Fibroblast of mammary gland (primary cell): Measurements from ENCODE around the gene ULK4.

Source experiments
- DNase-seq: peaks from one replicate; pipeline ENCODE4 v3.0.0-alpha.2; 2010; ENCODE audit warnings: low read depth
- H3K4me3 ChIP-seq: 2 replicates; pipeline ENCODE4 v1.5.1; 2011; ENCODE audit warnings: low read depth, mild to moderate bottlenecking, low read length, moderate library complexity; ENCODE audit not compliant: control insufficient read depth
- TF ChIP-seq, protein P1 (sequence below): conservative IDR thresholded peaks from 2 replicates; pipeline ENCODE4 v1.5.1; 2011; ENCODE audit warnings: low read depth, low read length, inconsistent platforms; ENCODE audit not compliant: control insufficient read depth, insufficient read depth

Gene ULK4

DNA sequence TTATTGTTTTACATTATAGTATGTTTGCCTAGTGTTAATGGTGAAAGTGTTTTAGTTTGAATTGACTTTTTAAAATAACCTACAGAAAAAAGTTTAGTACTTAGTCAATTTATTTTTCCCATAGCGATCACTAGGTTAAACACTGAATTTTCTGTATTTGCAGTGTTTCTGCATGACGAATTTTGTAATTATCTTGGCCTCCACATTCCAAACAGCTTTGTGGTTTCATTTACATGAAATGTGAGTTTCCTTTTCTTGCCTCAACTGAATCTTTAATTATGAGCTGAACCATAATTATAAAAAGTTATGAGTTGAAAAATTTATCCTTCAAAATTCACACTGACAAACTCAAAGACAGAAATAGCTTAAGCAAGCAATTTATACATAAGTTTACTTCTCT, 527.1 kb downstream of the ULK4 start:
- no peak for DNase-seq
- TF ChIP-seq, protein P1, sequence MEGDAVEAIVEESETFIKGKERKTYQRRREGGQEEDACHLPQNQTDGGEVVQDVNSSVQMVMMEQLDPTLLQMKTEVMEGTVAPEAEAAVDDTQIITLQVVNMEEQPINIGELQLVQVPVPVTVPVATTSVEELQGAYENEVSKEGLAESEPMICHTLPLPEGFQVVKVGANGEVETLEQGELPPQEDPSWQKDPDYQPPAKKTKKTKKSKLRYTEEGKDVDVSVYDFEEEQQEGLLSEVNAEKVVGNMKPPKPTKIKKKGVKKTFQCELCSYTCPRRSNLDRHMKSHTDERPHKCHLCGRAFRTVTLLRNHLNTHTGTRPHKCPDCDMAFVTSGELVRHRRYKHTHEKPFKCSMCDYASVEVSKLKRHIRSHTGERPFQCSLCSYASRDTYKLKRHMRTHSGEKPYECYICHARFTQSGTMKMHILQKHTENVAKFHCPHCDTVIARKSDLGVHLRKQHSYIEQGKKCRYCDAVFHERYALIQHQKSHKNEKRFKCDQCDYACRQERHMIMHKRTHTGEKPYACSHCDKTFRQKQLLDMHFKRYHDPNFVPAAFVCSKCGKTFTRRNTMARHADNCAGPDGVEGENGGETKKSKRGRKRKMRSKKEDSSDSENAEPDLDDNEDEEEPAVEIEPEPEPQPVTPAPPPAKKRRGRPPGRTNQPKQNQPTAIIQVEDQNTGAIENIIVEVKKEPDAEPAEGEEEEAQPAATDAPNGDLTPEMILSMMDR, result no peak
- no peak overlapping the region for H3K4me3 ChIP-seq

DNA sequence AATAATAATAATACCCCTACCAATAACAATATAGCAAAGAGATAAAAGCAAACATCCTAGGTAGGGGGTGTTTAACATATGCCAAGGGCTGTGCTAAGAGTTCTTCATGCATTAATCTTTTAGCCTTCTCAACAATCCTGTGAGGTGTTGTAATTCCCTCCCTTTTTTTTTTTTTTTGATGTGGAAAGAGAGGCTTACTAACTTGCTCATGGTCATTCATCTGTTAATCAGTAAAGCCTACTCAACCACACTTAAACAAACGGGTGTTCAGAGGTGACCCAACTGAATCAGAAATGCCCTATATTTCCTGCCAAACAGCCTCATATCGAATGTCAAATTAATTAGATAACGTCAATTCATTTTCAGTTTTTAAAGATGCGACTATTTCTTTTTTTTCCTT, 530.5 kb downstream of the ULK4 start:
- DNase-seq, result no peak
- no peak overlapping the region for H3K4me3 ChIP-seq
- TF ChIP-seq, protein P1, result no peak

DNA sequence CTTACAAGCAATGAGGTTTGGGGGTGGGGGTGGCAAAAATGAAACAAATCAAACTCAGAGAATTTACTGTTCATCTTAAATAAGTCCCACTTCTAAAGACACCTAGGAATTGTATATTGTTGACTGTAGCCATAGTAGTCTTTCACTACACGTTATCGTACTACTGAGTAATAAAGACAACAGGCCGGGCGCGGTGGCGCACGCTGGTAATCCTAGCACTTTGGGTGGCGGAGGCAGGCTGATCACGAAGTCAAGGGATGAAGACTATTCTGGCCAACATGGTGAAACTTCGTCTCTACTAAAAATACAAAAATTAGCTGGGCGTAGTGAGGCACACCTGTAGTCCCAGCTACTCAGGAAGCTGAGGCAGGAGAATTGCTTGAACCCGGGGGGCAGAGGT, 531.0 kb downstream of the ULK4 start:
- TF ChIP-seq, protein P1, result no peak
- no peak overlapping the region for H3K4me3 ChIP-seq
- DNase-seq, result no peak

DNA sequence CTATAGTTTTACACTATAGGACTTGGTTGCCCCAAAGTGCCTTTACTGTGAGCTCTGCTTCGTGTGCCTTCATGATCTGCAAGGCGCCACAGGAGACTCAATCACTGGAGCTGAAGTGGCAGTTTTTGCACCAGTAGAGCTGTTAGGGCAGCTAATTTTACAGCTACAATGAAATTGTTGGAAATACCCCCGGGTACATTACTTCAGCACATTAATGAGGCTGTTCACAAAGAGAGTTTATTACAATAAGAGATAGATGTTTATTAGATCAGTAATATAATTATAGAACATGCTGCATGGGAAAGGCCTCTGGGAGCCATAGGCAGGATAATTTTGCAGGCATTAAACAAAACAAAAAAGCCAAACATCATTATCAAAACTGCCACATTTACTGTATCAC, 531.5 kb downstream of the ULK4 start:
- no peak overlapping the region for H3K4me3 ChIP-seq
- no peak for DNase-seq
- TF ChIP-seq, protein P1, result no peak

DNA sequence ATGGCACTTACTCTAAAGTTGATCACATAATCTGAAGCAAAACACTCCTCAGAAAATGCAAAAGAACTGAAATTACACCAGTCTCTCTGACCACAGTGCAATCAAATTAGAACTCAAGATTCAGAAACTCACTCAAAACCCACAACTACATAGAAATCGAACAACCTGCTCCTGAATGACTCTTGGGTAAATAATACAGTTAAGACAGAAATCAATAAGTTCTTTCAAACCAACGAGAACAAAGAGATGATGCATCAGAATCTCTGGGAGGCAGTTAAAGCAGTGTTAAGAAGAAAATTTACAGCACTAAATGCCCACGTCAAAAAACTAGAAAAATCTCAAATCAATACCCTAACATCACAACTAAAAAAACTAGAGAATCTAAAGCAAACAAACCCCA, 535.4 kb downstream of the ULK4 start:
- TF ChIP-seq, protein P1, result no peak
- H3K4me3 ChIP-seq, result no peak overlapping the region
- no peak for DNase-seq

DNA sequence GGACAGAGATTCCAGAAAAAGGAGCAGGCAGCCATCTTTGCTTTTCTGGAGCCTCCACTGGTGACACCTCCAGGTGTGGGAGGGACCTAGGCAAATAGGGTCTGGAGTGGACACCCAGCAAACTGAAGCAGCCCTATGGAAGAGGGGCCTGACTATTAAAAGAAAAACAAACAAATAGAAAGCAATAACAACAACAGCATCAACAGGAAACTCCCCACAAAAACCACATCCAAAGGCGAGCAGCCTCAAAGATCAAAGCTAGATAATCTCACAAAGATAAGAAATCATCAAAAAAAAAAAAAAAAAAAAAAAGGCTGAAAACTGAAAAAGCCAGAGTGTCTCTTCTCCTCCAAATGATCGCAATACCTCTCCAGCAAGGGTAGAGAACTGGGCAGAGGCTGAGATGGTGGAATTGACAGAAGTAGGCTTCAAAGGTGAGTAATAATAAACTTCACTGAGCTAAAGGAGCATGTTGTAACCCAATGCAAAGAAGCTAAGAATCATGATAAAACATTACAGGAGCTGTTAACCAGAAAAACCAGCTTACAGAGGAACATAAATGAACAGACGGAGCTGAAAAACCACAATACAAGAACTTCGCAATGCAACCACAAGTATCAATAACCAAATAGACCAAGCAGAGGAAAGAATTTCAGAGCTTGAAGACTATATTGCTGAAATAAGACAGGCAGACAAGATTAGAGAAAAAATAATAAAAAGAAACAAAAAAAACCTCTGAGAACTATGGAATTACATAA, 537.2 kb downstream of the ULK4 start:
- TF ChIP-seq, protein P1, result no peak
- no peak for DNase-seq

More for the DNA sequence above, 537.2 kb downstream of the ULK4 start:
- H3K4me3 ChIP-seq, result no peak overlapping the region
